ENCODE data around the gene REV3L. TPM values are rescaled to one million over a fixed set of nuclear protein-coding genes. Genes with fewer than 3 reads are reported as not detected.
A peak's percentile ranks its signal among the peaks of the same experiment; 100 is the strongest.

Gene REV3L
- 10 to 100 TPM; 38.9 to 50.4 (median 45.3) TPM for total RNA-seq

- Histone ChIP-seq H3K36me3 (peaks cover 0 to 3% (median 0%) of the 10 kb centered on the region in 4 donors), H3K4me3 (peak within 1 kb of the TSS; percentile 81 to 100 (median 94)), H3K9me3 (no peaks in the 10 kb centered on the region), H3K4me1 (peaks cover 22 to 74% (median 62%) of the 10 kb centered on the region in 4 donors), H3K27ac (replicated peaks in 1 of 4) (peak within 1 kb of the TSS; percentile 98 to 100 (median 100)), H3K27me3 (no peaks in the 10 kb centered on the region)
- DNase-seq (ENCODE audit: extremely low spot score) = peak; percentile 97
- no CpG with 5 or more reads among the region's 84 CpGs for WGBS
- TF ChIP-seq EP300 (IDR thresholded peaks at IDR 0.05) = no peak
- no peak for TF ChIP-seq CTCF (IDR thresholded peaks at IDR 0.05)
- TF ChIP-seq POLR2A (IDR thresholded peaks at IDR 0.05; ENCODE audit: low read depth) = peak; percentile 77
- peak; percentile 75 to 89 for TF ChIP-seq POLR2AphosphoS5 (IDR thresholded peaks at IDR 0.05)
- intact Hi-C loops (cut with DNase I) = loop anchor here (2.0 to 5.0 kb wide), 2 partner anchors 69 to 122 kb away; partner anchors contain the start of gene TRAF3IP2
Measured at GRCh38 chr6:111482959-111483735, at the start of gene REV3L. Gene REV3L (minus strand): TSS chr6:111483218. CDS start chr6:111482888, 330 bp downstream.

GRCh38 chr6:111531185-111531584 is 48.2 kb upstream of the REV3L start:
- 94% methylated on average over 5 of the region's 5 CpGs for WGBS
- no peak for TF ChIP-seq EP300 (IDR thresholded peaks at IDR 0.05)
- TF ChIP-seq POLR2AphosphoS5 (IDR thresholded peaks at IDR 0.05) = no peak
- TF ChIP-seq POLR2A (IDR thresholded peaks at IDR 0.05; ENCODE audit: low read depth) = no peak
- no peak for TF ChIP-seq CTCF (IDR thresholded peaks at IDR 0.05)
- DNase-seq (ENCODE audit: extremely low spot score) = no peak
- intact Hi-C loops (cut with DNase I) = no loop called here
- H3K9me3 ChIP-seq = no peaks in the 10 kb centered on the region
- H3K4me3 ChIP-seq = no peak overlapping the region
- H3K27me3 ChIP-seq = no peaks in the 10 kb centered on the region
- H3K4me1 ChIP-seq = peaks cover 7 to 16% (median 13%) of the 10 kb centered on the region in 4 donors
- no peak overlapping the region for H3K27ac ChIP-seq (replicated peaks in 1 of 4)
- no peaks in the 10 kb centered on the region for H3K36me3 ChIP-seq

- WGBS = 96% methylated on average over 8 of the region's 8 CpGs
- Histone ChIP-seq H3K9me3 (no peaks in the 10 kb centered on the region), H3K4me3 (no peak overlapping the region), H3K27me3 (no peaks in the 10 kb centered on the region), H3K4me1 (peaks cover 7 to 19% (median 13%) of the 10 kb centered on the region in 4 donors), H3K27ac (replicated peaks in 1 of 4) (no peak overlapping the region), H3K36me3 (no peaks in the 10 kb centered on the region)
- no peak for DNase-seq (ENCODE audit: extremely low spot score)
- intact Hi-C loops (cut with DNase I) = no loop called here
- TF ChIP-seq POLR2A (IDR thresholded peaks at IDR 0.05; ENCODE audit: low read depth) (no peak), EP300 (IDR thresholded peaks at IDR 0.05) (no peak), CTCF (IDR thresholded peaks at IDR 0.05) (no peak), POLR2AphosphoS5 (IDR thresholded peaks at IDR 0.05) (no peak)
Measured at GRCh38 chr6:111530667-111531066, 47.6 kb upstream of the REV3L start.

GRCh38 chr6:111530218-111530617 is 47.2 kb upstream of the REV3L start:
- no peak for TF ChIP-seq EP300 (IDR thresholded peaks at IDR 0.05)
- no peak for TF ChIP-seq POLR2AphosphoS5 (IDR thresholded peaks at IDR 0.05)
- no peak for TF ChIP-seq POLR2A (IDR thresholded peaks at IDR 0.05; ENCODE audit: low read depth)
- no peak for TF ChIP-seq CTCF (IDR thresholded peaks at IDR 0.05)
- no peak for DNase-seq (ENCODE audit: extremely low spot score)
- no peaks in the 10 kb centered on the region for H3K9me3 ChIP-seq
- WGBS = 69% methylated on average over 2 of the region's 2 CpGs
- no peaks in the 10 kb centered on the region for H3K27me3 ChIP-seq
- peaks cover 7 to 24% (median 16%) of the 10 kb centered on the region in 4 donors for H3K4me1 ChIP-seq
- no peaks in the 10 kb centered on the region for H3K36me3 ChIP-seq
- H3K4me3 ChIP-seq = no peak overlapping the region
- H3K27ac ChIP-seq (replicated peaks in 1 of 4) = no peak overlapping the region
- intact Hi-C loops (cut with DNase I) = no loop called here

Measured in esophagus muscularis mucosa (tissue), 4 donors.